Left hindlimb (tissue), 1 donor: ENCODE measurements around the gene FKBP1A.

Experiments used
- DNase-seq: peaks from one replicate; pipeline ENCODE4 v3.0.0-alpha.2; 2018

Gene FKBP1A

DNA sequence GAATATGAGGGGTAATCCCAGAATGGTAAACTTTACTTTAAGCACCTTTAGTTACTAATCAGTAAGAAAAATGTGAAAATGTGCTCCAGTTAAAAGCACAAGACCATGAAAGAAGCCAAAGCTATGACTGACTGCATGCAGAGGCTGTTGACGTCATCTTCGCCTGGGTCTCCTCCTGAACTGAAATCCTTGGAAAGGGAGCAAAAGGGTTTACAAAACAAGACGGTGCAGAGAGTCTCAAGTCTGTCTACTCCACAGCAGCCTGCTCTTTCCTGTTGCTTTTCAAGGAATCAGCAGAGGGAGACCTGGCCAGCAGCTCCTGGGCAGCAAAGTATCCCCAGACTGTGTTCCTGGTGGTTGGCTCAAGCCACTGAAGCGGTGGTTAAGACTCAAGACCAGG, 10.2 kb downstream of the FKBP1A start:
- no peak for DNase-seq

DNA sequence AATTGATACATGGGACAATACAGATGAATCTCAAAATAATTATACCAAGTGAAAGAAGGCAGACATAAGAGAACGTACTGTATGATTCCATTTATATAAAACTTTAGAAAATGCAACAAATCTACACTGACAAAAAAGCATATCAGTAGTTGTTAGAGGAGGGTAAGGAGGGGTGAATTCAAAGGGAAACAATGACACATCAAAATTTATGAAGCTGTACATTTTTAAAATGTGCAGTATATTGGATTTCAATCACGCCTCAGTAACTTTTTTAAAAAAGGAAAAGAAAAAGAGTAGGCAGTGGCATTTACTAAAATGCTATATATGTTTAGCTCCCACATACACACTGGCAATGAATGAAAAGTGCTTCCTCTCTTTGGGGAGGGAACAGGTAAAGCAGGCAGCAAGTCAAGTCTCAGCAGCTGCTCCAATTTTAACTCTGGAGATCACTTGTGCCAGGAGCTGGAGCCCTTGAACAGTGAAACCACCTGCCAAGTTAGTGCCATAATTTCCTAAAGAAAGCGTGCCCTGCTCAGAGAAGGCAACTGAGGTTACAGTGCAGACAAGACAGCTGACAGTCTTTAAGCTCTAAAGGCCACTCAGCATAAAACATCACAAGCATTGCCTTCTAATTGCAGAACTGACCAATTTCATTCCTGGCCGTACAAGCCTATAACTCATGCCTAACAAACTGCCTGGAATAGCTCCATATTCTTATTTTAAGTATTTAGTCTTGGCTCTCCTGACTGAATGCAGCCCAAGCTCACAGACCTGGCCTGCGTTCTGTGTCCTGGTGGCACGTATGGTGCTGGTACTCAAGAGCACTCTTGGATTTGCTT, 10.9 kb downstream of the FKBP1A start:
- DNase-seq, result no peak

DNA sequence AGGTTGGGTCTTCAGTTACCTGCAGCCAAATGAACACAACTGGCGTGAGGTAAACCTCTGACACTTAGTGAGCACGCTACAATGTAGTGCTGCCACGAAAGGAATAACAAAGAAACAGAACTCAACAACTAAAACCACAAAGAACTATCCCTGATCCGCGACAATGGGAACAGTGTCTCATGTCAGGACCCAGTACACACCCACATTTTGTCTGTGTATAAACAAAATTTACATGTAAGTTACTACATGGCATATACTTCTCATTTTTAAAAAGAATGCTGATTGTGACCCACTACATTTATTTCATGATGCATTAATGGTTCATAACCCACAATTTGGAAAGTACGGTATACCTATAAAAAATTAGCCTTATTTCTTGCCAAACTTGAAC, 14.1 kb downstream of the FKBP1A start:
- DNase-seq, result no peak

DNA sequence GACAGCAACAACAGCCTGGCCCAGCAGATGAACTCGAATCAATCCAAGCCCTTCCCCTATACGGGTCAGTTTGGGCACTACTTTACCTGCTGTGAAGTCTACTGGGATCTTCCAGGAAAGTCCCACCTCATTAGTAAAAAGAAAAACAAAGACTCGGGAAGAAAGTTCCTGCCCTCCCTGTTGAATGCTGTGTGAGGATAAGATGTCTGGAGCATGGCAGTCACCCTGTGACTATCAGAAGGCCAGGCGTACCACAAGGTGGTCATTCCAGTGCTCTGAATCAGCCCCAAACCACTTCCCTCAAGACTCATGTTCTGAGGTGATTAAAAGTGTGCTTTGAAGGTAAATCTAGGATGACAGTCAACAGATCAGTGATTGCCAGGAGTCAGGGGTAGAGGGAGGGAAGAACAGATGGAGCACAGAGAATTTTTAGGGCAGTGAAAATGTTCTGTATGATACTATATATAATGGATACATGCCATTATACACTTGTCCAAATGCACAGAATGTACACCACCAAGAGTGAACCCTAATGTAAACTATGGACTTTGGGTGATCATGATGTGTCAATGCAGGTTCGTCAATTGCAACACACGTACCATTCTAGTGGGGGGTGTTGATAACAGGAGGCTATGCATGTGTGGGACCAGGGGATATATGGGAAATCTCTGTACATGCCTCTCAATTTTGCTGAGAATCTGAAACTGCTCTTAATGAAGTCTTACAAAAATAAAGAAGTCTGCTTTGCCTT, 14.7 kb downstream of the FKBP1A start:
- DNase-seq, result no peak

DNA sequence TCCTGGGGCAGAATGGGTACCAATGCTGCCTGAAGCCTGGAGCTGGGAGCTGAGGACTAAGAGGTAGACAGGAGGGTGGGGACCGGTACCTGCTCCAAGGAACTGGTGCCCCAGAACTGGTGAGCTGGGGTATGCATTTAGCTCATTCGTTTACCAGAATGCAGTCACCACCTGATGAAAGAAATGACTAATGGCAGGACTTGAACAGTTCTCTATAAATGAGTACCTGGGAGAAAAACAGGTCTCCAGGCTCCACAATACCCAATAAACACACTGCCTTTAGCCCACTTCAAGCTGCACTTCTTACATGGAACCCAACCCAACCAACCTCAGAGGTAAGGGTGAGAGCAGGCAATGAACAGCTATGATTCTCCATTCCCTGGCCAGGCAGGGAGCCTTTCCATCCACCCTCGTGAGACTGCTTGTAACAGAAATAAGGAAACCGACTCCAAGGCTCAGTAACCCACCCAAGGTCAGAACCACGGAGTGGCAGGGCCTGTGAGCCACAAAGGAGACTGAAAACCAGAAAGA, 15.4 kb downstream of the FKBP1A start:
- no peak for DNase-seq

DNA sequence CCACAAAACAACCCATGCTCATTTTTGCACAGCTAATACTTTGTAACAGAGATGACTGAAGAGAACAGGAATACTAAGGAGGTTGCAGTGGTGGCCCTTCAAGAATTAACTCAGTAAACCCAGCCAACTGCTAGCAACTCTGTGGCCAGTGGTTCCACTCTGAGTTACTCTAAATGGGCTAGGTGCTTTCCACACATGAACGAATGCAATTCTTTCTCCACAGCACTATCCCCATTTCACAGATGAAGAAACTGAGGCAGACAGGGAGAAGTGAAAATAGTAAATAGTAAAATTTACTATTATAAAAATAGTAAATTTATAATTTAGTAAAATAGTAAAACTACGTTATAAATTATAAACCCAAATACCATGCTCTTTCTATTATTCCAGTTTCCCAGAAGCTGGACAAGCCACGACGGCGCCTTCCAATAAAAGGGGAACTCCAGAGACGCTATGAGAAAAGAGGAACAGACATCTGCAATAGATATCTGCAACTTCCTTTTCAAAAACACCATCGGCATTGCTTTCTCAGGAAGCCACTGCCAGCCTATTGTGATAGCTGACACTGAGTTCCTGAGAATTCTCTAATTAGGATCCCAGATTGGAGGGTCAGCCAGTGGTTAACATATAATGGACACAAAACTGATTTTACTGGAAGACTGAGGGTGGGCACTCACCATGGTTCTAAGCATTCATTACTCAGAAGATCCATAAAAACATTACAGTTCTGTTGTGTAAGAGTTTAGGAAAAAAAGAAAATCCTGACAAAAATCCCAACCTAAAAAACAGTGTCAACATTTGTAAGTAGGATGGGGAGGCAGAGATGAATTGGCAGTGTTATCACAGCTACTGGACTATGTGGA, 16.2 kb downstream of the FKBP1A start:
- no peak for DNase-seq

DNA sequence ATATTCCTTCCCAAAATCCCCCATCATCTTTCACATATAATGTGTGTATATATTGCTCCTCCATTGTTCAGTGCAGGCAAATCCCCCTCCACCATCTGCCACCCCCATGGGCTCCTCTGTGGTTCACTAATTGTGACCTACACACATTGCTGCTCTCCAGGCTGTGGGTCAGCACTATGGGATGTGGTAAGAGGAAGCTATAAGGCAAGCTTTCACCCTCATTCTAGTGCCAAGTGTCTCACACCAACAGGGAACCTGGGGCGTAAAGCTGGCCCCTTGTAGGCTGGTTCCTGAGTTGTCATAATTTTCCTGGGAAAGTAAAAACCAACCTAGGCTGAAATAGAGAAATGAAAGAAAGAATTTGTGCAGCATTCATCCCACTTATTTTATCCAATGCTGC, 16.8 kb downstream of the FKBP1A start:
- no peak for DNase-seq

DNA sequence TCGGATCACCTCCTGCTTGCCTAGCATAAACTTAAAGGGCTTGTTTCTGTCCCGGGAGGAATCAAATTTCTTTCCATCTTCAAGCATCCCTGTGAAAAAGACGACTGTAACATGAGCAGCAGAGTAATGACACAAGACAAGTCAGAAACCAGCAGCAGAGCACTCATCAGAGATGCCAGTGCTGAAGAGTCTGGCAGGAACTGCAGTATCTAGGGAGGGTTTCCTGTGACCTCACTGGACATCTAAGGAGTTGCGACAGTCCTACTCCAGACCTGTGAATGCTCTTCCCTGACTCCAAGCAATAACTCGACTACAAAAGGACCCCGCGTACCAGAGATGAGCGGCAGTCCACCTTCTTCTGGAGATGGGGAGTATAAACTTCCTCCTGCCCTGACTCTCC, 17.3 kb downstream of the FKBP1A start:
- DNase-seq, result no peak

DNA sequence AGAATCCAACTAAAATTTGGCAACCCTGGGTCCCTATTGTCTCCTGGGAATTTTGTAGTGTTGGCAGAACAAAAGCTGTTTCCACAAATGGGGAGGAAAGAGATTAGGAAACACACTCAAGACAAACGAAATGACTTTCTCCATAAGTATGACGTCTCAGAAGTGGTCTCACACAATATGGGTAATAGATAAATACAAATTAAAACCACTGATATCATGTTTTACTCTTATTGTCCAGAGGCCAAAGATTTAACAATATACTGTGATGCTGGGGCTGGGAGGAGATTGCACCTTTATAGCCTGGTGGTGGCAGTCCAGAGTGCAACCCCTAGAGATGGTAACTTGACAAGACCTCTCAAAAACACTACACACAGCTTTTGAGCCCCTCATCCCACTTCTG, 18.6 kb downstream of the FKBP1A start:
- DNase-seq, result no peak

DNA sequence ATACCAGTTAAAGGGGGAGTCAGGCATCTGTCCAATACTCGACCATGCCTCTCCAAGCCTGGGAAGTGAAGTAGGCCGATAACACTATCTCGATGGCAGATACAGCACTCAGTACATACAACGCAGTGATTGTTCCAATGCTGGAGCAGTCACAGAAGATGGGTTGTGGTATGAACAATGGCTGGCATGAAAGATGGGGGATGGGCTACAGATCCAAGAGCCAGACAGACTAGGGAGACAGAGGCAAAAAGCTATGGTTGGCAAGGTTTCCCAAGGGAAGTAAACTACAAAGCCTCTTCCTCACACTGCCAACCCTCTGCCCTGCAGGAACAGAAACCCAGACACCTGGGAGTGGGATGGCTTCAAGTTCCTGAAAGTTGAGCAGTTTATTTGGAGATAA, 19.2 kb downstream of the FKBP1A start:
- no peak for DNase-seq

DNA sequence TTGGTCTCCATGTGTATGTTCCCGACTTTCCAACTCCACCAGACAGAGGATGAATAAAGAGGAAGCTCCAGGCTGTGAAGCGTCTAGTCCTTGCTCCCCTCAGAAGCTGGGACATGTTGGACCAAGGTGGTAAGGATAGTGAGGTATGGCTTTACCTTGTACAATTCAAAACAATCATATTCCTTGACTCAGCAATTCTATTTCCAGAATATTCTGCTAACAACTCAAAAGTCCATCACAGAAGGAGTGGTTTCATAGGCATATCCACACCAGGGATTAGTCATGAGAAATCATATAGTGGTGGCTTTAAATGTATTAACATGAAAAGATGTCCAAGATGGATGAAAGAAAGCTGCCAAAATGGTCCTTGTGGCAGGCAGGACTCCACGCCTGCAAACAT, 19.8 kb downstream of the FKBP1A start:
- DNase-seq, result no peak

DNA sequence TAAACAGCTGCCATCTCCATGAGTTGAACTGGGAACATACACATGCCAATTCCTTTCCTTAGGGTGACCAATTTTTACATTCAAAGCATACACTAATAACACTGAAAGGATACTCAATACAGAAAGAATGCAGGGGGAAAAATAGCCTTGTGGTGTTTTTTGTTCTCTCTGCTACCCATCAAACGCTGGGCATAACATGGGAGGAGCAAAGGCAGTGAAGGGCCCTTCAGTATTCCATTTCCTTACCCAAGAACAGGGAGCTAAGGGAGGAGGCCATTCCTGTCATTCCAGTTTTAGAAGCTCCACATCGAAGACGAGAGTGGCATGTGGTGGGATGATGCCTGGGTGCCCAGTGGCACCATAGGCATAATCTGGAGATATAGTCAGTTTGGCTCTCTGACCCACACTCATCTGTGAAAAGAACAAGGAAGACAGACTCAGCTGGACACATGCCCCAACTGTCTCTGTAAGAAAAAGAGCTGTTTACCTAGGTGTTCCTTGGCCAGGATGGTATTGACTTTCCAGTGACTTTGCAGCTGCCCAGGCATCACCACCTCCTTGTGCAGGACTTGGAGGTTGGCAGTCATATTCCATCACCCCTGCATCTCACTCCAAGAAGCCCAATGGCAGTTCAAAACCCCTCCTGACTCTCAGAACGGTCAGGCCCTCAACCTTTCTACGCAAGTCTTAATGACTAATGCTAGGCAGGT, 20.9 kb downstream of the FKBP1A start:
- DNase-seq, result no peak

DNA sequence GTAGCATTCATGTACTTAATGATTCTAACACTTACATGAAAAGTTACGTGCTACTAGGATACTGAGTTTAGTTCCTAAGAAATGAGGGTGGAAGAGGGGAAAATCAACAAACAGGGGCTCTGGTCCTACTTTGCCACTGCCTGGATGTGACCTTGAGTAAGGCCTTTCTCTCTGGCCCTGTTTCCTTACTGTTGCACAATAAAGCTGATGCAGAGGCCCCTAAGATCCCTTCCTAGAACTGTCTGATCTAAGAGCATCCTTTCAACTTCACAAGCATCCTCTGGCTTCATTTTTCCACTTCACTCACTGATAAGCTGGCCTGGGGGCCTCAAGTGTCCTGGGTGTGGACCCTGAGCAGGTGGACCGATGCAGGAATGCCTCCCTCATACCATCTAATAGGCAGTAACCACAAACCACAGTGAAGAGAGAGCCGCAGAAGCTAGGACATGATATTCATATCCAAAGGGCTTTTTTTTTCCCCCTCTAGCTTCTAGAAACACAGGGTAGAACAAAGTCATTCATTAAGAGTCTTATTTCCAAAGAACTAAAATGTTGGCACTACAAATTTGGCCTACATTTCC, 21.6 kb downstream of the FKBP1A start:
- no peak for DNase-seq

DNA sequence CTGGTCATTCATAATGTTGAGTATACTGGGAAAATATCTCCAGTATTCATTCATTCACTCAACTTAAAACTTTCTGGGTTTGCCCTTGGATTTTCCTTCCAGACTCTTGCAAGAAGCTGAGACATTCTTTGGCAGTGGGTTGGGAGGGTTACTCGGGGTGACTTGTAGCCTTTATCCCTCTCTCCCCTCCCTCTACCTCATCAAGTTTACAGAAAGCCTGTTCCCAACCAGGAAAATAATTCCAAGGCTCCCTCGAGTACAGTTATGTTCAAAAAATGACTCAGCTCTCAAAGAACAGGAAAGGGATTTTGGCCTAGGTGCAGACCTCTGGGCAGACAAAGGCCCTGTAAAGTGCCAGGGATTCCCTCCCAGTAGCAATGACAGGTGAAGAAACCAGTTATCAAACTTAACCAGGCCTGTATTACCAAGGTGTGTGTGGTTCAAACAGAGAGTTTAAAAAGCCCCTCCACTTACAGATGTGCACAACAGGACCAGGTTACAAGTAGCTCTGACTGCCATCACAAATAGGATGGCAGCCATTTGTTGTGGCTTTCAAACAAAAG, 22.2 kb downstream of the FKBP1A start:
- no peak for DNase-seq

DNA sequence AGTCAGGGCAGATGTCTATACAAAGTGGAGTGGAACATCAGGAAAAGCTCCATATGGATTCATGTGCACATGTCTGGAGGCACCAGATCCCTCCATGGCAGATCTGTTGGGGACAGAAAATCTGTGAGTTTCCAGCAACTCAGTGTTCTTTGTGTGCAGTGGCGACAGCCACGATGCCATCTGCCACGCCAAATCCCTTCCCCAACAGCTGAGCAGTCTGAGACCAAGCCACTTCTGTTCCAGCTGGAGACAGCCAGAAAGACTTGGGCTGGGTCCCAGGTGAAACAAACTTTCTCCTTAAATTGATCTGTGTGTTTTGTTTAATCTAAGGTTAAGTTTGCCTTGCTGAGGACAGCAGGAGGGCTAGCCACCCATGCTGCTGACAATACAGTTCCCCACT, 22.9 kb downstream of the FKBP1A start:
- DNase-seq, result no peak

DNA sequence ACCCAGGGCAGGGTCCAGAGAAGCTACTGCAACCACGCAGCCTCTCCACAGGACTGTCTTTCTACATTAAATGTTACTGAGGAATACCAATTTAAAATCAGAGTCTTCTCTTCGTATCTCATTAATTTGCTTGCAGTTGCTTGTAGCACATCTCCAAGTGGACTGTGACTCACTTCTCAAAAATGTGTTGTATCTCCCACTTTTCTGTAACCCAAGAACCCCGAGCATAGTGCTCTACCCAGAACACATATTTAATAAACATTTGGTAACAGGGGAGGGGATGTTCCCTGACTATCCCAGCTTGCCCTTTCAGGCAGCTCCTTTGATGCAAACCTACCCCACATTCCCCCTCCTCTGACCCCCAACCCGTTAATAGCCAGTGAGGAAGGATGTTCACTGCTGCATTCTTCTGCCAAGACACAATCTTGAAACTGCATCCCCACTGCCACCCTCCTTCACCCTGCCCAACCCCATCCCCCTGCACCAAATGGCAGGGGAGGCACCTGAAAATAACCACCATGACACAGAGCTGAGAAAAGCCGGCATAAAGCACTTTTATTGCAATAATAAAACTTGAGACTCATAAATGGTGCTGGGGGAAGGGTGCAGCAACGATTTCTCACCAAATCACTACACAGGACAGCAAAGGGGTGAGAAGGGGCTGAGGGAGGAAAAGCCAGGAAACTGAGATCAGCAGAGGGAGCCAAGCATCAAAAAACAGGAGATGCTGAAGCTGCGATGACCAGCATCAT, 24.2 kb downstream of the FKBP1A start:
- no peak for DNase-seq

DNA sequence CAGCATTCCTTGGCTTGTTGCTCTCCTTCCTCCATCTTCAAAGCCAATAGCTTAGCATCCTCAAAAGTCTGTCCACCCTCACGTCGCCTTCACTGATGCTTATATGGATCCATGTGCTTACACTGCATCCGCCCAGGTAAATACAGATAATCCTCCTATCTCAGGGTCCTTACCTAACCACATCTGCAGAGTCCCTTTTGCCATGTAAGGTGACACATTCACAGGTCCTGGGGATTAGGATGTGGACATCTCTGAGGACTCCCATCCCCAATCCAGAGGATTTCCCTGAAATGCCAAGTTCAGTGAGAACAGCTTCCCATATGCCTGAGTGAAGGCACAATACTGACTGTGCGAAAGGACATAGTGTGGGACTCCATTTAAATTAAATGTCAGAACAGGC, 25.4 kb downstream of the FKBP1A start:
- no peak for DNase-seq

DNA sequence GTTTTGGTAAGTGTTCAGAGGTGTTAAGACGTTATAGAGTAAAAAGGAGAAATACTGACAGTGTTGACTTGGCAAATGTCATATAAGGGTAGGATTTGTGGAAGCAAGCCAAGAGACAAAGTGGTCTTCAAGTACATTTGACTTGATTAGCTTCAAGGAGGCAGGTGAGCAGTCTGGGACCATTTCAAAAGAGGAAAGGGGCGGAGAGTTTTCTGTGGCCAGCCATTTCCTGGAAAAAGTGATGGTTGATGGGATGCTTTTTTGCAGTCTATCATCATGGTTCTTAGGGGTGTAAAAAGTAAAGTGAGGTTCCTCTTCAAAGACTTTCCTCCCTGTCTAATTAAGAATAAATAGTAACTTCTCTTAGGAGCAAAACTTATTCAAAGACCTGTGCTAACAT, 28.7 kb downstream of the FKBP1A start:
- no peak for DNase-seq

DNA sequence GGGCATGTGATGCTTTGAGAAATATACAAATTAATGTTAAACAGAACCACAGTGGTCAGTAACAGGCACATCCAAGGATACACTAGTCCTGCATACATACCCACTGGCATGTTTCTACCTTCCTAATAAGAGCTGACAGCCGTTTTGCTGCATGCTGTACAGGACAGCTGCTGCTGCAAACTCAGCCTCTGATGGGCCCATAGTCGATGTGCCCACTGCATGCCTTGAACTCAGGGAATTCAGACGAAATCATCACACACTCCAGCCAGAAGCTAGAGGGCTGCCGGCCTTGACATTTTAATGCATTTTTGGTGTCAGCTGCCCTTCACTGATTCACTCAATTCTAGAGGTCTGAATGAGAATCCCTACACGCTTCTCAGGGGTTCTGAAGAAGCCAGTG, 29.3 kb downstream of the FKBP1A start:
- DNase-seq, result no peak

DNA sequence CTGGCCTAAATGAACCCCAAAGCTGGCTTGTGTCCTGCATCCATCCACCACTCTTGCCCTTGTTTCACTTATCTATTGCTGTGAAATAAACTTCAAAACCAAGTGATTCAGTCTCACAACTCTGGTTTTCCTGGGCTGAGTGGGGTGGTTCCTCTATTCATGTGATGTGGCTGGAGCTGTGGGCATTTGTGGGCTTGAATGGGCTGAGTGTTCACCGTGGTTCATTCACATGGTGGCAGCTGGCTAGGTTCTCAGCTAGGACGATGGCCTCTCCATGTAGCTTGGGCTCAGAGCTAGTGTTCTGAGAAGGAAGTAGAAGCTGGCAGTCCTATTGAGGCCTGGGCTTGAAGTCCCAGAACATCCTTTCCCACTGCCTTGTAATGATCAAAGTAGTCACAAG, 30.4 kb downstream of the FKBP1A start:
- no peak for DNase-seq
